SIG-M5 treated with dmso at 0.1 percent for 504 hours (cell line): ENCODE measurements around the gene CRY1.
A peak's percentile ranks its signal among the peaks of the same experiment; 100 is the strongest.

Experiments
- DNase-seq: peaks from one replicate; lab custom pipeline; 2025; ENCODE audit not compliant: unreplicated experiment; lab: John Stamatoyannopoulos, UW

CRY1 gene

DNA sequence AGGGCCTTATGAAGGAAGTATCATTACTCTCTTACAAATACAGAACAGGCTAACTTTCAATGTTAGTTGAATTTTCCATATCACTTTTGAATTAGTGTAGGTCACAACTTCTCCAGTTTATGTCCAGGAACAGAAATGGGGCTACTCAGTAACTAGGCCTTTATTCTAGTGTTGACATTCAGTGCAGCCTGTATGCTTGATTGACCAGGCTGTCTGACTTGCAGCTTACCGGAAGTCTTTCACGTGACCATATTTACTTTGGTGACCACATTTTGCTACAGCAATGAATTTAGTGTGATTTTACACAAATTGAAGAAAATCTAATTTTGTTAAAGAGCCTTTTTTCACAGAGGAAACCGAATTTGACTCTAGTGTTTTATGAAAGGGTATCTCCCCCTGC lies 118.8 kb downstream of the CRY1 start:
- no peak for DNase-seq

DNA sequence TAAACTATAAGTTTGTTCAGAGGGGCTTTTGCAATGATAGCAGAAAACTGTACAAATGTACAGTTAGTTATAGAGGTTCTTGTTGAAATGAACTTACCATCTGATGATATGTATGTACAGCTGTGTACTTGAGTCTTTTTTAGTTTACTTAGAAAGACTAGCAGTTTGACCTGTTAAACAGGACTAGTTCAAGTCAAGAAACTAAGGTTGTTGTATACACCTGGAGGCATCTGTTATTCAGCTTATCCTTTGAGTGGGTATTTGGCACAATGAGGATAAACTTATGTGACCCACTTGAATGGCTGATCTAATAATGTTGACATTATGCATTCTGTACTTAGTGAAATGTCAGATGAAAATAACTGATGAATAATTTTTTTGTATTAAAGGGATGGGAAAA lies 119.8 kb downstream of the CRY1 start:
- DNase-seq = no peak

DNA sequence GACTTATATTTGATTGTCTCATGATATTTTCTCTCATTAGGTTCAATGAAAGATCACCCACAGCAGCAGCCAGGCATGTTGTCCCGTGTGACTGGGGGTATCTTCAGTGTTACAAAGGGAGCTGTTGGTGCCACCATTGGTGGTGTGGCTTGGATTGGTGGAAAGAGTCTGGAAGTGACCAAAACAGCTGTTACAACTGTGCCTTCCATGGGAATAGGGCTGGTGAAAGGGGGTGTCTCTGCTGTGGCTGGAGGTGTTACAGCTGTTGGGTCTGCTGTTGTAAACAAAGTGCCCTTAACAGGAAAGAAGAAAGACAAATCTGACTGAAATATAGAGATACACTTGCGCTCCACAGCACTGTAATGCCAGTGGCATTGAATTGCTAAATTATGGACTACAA lies 122.3 kb downstream of the CRY1 start:
- DNase-seq = no peak

DNA sequence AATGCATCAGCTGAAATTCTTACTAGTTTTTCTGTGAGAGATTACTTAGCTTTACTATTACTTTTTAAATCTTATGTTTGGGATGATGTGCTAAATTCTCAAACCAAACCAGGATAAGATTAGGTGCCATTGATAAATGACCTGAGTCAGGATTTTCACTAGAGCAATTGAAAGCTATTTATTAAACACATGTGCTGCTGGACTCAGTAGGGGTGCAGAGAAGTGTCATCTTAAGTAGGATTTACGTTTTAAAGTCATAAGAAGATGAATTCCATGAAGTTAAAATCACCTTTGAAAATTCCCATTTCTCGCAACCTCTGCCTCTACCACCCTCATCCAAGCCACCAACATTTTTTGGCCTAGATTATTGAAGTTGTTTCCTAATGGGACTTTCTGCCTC lies 128.8 kb downstream of the CRY1 start:
- DNase-seq = no peak

DNA sequence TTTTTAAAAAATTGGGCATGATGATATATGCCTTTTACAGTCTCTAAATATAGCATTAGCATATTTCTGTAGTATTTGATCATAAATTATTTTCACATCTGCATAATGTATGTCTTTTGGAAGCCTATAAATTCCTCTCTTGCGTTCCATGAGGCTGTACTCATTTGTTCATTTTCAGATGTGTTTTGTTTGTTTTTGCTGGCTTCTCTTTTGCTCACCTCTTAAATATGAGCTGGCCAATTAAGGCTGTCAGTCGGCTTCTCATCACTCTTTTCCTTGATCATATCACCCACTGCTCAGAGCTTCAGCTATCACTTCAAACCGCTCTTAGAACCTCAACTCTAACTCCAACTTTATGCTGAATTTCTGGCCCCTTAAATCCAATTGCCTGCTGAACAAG lies 131.1 kb downstream of the CRY1 start:
- DNase-seq = no peak

DNA sequence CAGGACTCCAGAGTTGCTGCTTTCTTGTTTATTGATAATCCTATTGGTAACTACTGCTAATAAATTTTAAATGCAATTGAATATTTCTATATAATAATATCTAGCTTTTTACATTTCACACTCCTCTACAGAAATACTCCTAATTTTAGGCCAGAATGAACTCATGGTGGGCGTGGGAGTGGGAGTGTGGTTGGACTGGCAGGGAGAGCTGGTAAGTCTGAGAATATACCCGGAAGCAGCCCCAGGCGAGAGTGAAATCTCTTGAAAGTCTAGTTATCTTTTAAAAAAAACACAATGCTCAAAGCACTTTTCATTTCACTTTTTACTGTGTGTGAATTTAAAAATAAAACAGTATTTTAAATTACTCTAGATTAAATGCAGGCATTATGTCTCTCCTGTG lies 132.9 kb downstream of the CRY1 start:
- DNase-seq = no peak

DNA sequence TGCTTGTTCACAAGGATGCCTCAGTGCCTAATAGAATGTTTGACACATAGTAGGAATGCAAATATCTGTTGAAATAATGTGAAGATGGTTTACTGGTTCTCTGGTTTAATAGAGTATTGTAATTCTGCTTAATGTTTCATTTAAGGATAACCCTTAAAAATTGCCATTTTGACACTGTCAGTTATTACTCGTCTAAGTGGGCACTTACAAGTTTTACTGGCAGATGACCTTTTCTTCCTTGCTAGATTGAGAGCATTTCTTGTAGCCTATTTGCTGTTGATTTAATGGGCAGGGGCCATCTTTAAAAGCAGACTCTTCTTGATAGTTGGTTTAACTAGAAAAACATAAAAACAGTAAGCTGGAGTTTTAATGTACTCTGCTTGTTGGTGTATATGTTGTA lies 135.8 kb downstream of the CRY1 start:
- no peak for DNase-seq

DNA sequence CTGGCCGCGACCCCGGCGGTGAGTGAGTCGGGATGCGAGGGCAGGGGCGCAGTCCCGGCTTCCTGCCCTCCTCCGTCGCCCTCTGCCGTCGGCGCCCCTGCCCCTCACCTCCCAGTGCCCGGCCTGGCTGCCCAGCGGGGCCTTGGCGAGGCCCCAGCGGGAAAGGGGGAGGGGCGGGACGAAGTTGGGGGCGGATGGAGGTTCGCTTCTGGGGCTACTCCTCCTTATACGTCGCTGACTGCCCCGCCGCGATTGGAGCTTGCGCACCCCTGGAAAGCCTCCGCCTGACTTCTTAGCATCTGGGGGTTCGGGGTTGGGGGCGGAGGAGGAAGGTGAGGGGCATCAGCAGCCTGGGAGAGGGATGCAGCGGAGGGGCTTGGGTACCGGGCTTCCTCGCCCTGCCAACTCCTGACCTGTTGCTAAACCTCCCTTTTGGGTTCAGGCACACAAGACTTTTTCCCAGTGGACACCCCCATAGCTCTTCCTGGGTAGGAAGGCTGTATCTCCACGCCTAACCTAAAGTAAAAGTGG lies 137.2 kb downstream of the CRY1 start:
- DNase-seq = no peak

DNA sequence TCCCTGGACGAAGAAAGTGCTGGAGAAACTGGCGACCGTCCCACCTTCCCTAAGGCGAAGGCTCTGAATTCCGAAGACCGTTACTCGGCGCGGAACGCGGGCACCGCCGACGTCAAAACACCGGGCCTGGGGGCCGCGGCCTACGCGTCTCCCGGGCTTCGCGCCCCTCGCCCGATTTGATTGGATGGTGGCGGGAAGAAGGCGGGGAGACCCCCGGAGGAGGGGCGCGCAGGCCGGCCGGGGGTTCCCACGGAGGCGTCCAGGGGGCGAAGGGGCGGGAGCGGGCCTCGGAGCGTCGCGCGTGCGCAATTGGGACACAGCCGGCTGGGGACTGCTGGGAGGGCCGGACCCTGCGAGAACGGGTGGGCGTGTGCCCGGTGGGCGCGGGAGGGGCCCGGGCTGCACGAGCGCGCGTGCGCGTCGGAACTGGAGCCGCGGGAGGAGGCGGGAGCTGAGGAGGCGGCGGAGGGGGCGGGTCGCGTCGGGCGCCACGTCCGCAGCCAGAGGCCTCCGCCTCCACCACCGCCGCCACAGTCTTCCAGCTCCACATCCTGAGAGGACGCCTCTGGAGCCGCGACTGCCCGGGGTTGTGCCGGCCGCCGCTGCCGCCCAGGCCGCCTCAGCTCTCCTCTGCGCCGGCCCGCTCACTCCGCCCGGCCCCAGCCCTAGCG lies 137.8 kb downstream of the CRY1 start, which contains the start of gene TMEM263:
Gene TMEM263 (plus strand): TSS at position 531 of the 671 bp plus-strand sequence. CDS start 11,210 bp downstream, outside the sequence.
- peak; percentile 63 for DNase-seq

DNA sequence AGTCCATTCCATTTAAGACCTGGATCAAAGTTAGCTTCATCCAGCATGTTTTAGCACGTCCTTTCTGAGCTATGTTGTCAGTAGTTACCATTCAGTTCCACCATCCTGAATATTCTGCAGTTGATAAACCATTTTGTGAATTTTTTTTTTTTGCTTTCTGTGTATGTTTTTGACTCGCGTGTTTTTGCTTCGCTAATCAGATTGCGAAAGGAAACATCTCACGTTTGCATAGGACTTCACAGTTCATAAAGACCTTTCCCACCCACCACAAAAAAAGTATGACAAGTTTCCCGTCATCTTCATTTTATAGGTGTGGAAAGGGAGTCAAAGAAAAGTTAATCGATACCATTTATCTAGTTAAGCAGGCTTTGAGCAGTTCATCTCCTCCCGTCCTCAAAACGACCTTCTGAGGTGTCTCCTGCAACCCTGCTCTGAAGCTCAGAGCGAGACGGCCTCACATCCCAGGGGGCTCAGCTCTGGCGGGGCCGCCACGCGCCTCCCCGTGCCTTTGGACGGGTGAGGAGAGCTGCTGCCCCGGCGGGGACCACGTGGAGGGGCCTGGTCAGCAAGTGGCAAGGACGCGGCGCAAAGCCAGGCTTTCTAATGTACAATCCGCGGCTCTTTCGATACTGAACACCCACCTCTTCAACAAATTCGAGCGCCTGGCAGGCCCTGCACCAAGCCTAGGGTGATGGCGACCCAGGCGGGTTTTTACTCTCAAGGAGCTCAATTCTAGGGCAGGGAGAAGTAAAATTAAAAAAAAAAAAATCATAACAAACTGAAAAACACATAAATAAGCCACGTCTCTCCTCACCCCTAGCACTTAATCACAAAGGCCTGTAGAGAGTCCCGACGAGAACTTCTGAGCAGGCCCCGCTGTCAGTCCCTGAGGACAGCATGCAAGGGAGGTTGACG lies 138.6 kb downstream of the CRY1 start:
- no peak for DNase-seq

DNA sequence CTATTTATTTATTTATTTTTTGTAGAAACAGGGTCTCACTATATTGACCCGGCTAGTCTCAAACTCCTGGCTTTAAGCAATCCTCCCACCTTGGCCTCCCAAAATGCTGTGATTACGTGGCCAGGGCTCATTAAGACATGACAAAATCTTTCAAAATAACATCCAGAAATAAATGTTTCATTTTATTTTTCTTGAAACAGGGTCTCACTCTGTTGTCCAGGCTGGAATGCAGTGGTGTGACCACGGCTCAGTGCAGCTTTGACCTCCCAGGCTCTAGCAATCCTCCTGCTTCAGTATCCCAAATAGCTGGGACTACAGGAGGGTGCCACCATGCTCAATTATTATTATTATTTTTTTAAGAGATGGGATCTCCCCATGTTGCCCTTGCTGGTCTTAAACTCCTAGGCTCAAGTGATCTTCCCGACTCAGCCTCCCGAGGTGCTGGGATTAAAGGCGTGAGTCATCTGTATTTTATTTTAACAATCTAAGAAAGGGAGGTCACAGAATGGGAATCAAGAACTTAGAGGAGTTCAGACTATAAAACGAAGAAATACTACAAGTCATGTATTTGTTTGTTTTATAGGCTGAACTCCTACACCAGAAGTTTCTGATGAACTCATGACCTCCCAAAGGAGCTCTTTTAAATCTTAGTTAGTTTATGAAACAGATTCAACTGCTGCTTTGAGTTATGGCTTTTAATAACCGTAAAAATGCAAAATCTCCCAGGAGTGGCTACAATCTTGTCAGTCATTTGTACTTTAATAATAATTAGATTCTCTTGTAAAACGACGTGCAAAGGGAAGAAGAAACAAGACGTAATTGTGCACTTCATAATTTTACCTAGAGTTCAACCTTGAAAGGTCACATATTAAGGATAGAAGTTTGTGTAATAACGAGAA lies 139.7 kb downstream of the CRY1 start:
- DNase-seq = no peak

DNA sequence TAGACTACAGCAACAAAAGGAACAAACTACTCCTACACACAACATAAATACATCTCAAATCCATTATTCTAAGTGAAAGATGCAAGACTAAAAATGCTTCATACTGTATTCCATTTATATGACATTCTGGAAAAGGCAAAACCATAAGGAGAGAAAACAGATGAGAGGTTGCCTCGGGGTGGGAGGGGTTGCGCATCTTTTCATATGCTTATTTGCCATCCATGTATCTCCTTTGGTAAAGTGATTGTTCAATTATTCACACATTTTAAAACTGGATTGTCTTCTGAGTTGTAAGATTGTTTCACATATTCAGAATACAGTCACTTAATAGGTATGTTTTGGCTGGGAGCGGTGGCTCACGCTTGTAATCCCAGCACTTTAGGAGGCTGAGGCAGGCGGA lies 142.8 kb downstream of the CRY1 start:
- DNase-seq = no peak

DNA sequence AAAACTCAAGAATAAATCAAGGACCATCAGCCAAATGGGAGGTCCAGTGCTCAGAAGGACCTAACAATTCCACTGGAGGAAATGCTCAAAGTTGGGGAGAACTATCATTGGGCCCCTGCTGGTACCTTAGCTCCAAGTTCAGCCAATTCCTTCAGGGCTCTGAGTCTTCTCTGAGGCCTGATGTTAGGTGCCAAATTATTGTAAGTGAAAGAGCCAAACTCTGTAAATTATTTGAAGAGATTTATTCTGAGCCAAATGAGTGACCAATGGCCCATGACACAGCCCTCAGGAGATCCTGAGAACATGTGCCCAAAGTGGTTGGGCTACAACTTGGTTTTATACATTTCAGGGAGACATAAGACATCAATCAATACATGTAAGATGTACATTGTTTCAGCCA lies 145.9 kb downstream of the CRY1 start:
- no peak for DNase-seq

DNA sequence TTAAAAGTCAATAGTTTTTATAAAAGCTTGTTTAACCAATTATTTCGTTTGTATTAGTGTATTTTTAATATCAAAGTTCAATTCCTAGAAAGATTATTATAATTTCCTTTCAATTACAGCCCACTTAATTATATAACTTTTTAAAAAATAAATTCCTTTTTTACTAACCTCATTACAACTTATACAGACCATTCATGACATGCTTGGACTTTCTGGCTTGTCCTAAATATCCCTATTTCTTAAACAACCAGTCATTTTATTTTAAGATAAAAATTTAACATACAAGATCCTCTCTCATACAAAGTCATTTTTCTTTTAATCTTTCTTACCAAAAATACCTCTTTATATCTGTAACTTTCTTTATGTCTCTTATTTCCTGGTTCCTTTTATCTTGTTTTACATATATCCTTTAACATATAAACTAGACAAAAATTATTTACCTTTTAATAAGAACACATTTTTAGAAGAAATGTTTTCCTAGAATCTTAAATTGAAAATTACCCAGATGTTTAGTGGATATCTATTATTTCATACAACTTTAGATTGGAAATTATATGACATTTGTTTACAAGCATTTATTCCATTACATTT lies 148.0 kb downstream of the CRY1 start:
- DNase-seq = no peak

DNA sequence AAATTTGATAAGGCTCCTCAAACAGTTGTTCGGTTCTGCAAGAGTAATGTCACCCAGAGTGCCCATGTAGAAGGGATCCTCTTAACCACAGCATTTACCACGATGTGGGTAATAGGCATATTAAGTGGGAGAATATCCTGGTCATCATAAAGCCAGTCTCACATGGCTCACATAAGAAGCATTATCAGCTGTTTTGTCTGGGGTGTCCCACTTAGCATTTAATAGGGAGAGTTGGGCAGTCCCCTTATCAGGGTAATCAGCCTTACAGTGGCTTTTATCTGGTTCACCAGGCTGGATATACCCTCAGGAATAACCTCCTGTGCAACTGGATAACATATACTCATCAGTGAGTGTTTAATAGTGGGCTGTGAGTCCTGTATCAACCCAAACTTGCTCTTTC lies 150.6 kb downstream of the CRY1 start:
- no peak for DNase-seq

DNA sequence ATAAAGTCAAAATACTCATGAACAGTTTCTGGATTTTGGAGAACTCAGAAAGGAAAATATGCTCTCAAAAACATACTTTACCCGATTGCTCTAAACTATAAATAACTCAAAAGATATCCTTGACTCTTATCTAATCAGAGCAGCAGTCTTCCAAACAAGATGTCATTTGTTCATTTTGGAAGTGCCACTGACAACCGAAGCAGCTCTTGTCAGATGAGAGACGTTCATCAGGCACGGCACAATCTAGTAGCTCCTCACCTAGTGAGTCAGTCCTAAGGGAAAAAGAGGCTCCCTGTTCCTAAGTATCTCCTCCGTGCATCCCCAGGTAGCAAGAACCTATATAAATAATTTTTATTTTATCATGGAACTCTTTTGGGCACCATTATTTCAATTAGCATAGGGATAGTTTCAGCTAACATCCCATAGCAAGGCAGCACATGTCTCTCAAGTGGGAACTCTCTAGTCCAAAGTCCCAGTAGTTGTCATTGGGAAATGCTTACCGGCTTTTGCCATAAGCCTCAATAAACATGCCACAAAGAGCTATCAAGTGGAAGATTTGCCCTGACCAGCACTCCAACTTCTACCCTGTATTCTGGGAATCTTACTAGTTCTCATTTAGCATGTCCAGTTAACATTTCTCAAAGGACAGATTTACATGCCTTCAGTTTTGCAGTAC lies 151.7 kb downstream of the CRY1 start:
- DNase-seq = no peak
